ENCODE data around the gene CR1L.

- no peak for TF ChIP-seq POLR2A (IDR thresholded peaks at IDR 0.05; ENCODE audit: low read length)
- no peak for TF ChIP-seq GATA1 (IDR thresholded peaks at IDR 0.05; ENCODE audit: low read depth, low read length)
Measured at GRCh38 chr1:207633226-207633625, 11.7 kb upstream of the CR1L start.

Data from erythroblast (primary cell).